Liver (tissue), 9 donors: ENCODE results near the gene LASP1. TPM values are rescaled to one million over a fixed set of nuclear protein-coding genes. Genes with fewer than 3 reads are reported as not detected.

Experiments
- DNase-seq: peaks from one replicate; pipeline ENCODE4 v3.0.0-alpha.2; 2017; ENCODE audit warnings: low spot score
- H3K27ac ChIP-seq, 2 donors: one replicate each; pipeline ENCODE4 v1.7.0; 2013; ENCODE audit warnings: inconsistent platforms in 2 of 2, low read length in 2 of 2, control low read depth in 1 of 2, low read depth in 1 of 2, mild to moderate bottlenecking in 1 of 2
- H3K27me3 ChIP-seq, 4 donors: one replicate each; pipeline versions ENCODE4 v1.6.1 to v1.7.0; 2013; ENCODE audit warnings: low read length in 3 of 4, inconsistent platforms in 1 of 4, mild to moderate bottlenecking in 1 of 4, moderate library complexity in 1 of 4; ENCODE audit not compliant: control insufficient read depth in 4 of 4, insufficient read depth in 4 of 4
- H3K36me3 ChIP-seq, 4 donors: one replicate each; pipeline versions ENCODE4 v1.6.1 to v1.7.0; 2013; ENCODE audit warnings: low read length in 3 of 4, mild to moderate bottlenecking in 3 of 4, low read depth in 1 of 4, moderate library complexity in 1 of 4; ENCODE audit not compliant: control insufficient read depth in 4 of 4, insufficient read depth in 3 of 4
- H3K4me1 ChIP-seq, 4 donors: one replicate each; pipeline versions ENCODE4 v1.6.1 to v1.7.0; 2013; ENCODE audit warnings: low read length in 3 of 4, mild to moderate bottlenecking in 3 of 4, moderate library complexity in 1 of 4; ENCODE audit not compliant: control insufficient read depth in 4 of 4, insufficient read depth in 4 of 4
- H3K4me3 ChIP-seq, 3 donors: one replicate each; pipeline versions ENCODE4 v1.6.1 to v1.7.0; 2013; ENCODE audit warnings: low read length in 3 of 3, control low read depth in 1 of 3, low read depth in 1 of 3, mild to moderate bottlenecking in 1 of 3
- H3K9ac ChIP-seq, 2 donors: one replicate each; pipeline ENCODE4 v1.7.0; 2013; ENCODE audit warnings: low read length in 2 of 2, mild to moderate bottlenecking in 2 of 2, moderate library complexity in 2 of 2, control low read depth in 1 of 2, low read depth in 1 of 2
- H3K9me3 ChIP-seq, 4 donors: one replicate each; pipeline versions ENCODE4 v1.6.1 to v1.7.0; 2013; ENCODE audit warnings: low read length in 3 of 4; ENCODE audit not compliant: control insufficient read depth in 4 of 4
- ATF3 ChIP-seq: IDR thresholded peaks from 2 replicates; pipeline ENCODE4 v1.6.1; 2016; ENCODE audit warnings: antibody characterized with exemption
- CTCF ChIP-seq: fragments of 150-350 bp; IDR thresholded peaks from 2 replicates; pipeline ENCODE4 v1.5.1; 2017; ENCODE audit warnings: improper control_type of control experiment, low read depth, low read length; ENCODE audit not compliant: missing input control
- FOXA2 ChIP-seq: IDR thresholded peaks from 2 replicates; pipeline ENCODE4 v1.6.1; 2016; ENCODE audit warnings: antibody characterized with exemption
- GABPA ChIP-seq, 2 donors: IDR thresholded peaks in 1 of 2; conservative IDR thresholded peaks in 1 of 2; 2 replicates each; pipeline ENCODE4 v1.6.1; 2016; ENCODE audit warnings: antibody characterized with exemption in 2 of 2, mild to moderate bottlenecking in 1 of 2, moderate library complexity in 1 of 2
- HNF4A ChIP-seq, 2 donors: conservative IDR thresholded peaks; 2 replicates each; pipeline ENCODE4 v1.6.1; 2016; ENCODE audit warnings: antibody characterized with exemption in 2 of 2, mild to moderate bottlenecking in 2 of 2
- JUND ChIP-seq, 2 donors: IDR thresholded peaks; 2 replicates each; pipeline ENCODE4 v1.6.1; 2016; ENCODE audit warnings: antibody characterized with exemption in 2 of 2
- MAX ChIP-seq: IDR thresholded peaks from 2 replicates; pipeline ENCODE4 v1.6.1; 2016; ENCODE audit warnings: antibody characterized with exemption
- NR2F2 ChIP-seq: IDR thresholded peaks from 2 replicates; pipeline ENCODE4 v1.6.1; 2016; ENCODE audit warnings: antibody characterized with exemption
- RAD21 ChIP-seq, 2 donors: IDR thresholded peaks; 2 replicates each; pipeline ENCODE4 v1.6.1; 2016; ENCODE audit warnings: antibody characterized with exemption in 2 of 2, mild to moderate bottlenecking in 2 of 2
- REST ChIP-seq: IDR thresholded peaks from 2 replicates; pipeline ENCODE4 v1.6.1; 2016; ENCODE audit warnings: antibody characterized with exemption, mild to moderate bottlenecking
- SP1 ChIP-seq: IDR thresholded peaks from 2 replicates; pipeline ENCODE4 v1.6.1; 2018; ENCODE audit warnings: antibody characterized with exemption, mild to moderate bottlenecking
- TAF1 ChIP-seq: conservative IDR thresholded peaks from 2 replicates; pipeline ENCODE4 v1.6.1; 2016; ENCODE audit warnings: antibody characterized with exemption, mild to moderate bottlenecking
- YY1 ChIP-seq: IDR thresholded peaks from 2 replicates; pipeline ENCODE4 v1.6.1; 2016; ENCODE audit warnings: antibody characterized with exemption, mild to moderate bottlenecking
- WGBS: extraction: QIAGEN DNeasy Blood & Tissue Kit; methylation state at CpG from one replicate; pipeline ENCODE4 v1.1.7; 2013; 5-methylcytosine and 5-hydroxymethylcytosine counted together
- polyA plus RNA-seq, 2 donors: library from polyadenylated mRNA; stranded (reverse) in 1 of 2; unstranded in 1 of 2; fragments of 200-250 nt in 1 of 2; fragments of >200 nt in 1 of 2; fragmentation: Nextera tagmentation in 1 of 2; extraction: Ambion mirVana in 1 of 2; gene quantifications; one replicate each; pipeline versions ENCODE4 v1.2.1 to v1.2.3, GENCODE V29; 2013 to 2015
- total RNA-seq, 2 donors: library from RNA; depleted of rRNA; stranded (reverse); fragments of >200 nt; gene quantifications; one replicate each; pipeline ENCODE4 v1.2.3, GENCODE V29; 2014
- donor health status: healthy.
- donor health status: healthy.
- donor health status: healthy.
- donor health status: healthy.
- donor health status: healthy.

The LASP1 gene
- total and polyA plus RNA-seq, 4 donors, result 18.2 to 77.7 (median 68.4) TPM

GRCh38 chr17:38903404-38903803 lies 33.5 kb downstream of the LASP1 start:
- Histone ChIP-seq H3K27me3 (no peaks in the 10 kb centered on the region), H3K4me1 (peaks cover 5 to 24% (median 18%) of the 10 kb centered on the region in 4 donors), H3K4me3 (no peak overlapping the region), H3K9me3 (no peaks in the 10 kb centered on the region), H3K36me3 (peaks cover 2 to 12% (median 7%) of the 10 kb centered on the region in 4 donors), H3K9ac (no peak overlapping the region), H3K27ac (no peak overlapping the region)
- 95% methylated on average over 6 of the region's 6 CpGs for WGBS
- DNase-seq, result no peak
- no peak for TF ChIP-seq JUND (IDR thresholded peaks at IDR 0.05)

- DNase-seq, result no peak
- Histone ChIP-seq H3K4me1 (peaks cover 4 to 11% (median 10%) of the 10 kb centered on the region in 4 donors), H3K9me3 (no peaks in the 10 kb centered on the region), H3K27ac (no peak overlapping the region), H3K9ac (no peak overlapping the region), H3K27me3 (no peaks in the 10 kb centered on the region), H3K4me3 (no peak overlapping the region), H3K36me3 (peaks cover 4 to 10% (median 8%) of the 10 kb centered on the region in 4 donors)
- 96% methylated on average over 3 of the region's 3 CpGs for WGBS
- TF ChIP-seq REST (no peak), CTCF (no peak), JUND (IDR thresholded peaks at IDR 0.05) (no peak), YY1 (no peak)
Observed at GRCh38 chr17:38904892-38905291, 35.0 kb downstream of the LASP1 start.

GRCh38 chr17:38905375-38905774 lies 35.5 kb downstream of the LASP1 start:
- TF ChIP-seq RAD21 (IDR thresholded peaks at IDR 0.05) (no peak), SP1 (no peak), HNF4A (conservative IDR thresholded peaks at IDR 0.05) (no peak), FOXA2 (no peak), GABPA (IDR thresholded peaks at IDR 0.05 in 1 of 2, conservative IDR thresholded peaks at IDR 0.05 in 1 of 2) (no peak), ATF3 (no peak), TAF1 (no peak), NR2F2 (no peak), MAX (no peak)
- H3K9ac ChIP-seq, result no peak overlapping the region
- no peaks in the 10 kb centered on the region for H3K27me3 ChIP-seq
- H3K4me1 ChIP-seq, result peaks cover 3 to 11% (median 10%) of the 10 kb centered on the region in 4 donors
- H3K27ac ChIP-seq, result no peak overlapping the region
- peaks cover 4 to 10% (median 8%) of the 10 kb centered on the region in 4 donors for H3K36me3 ChIP-seq
- 98% methylated on average over 10 of the region's 10 CpGs for WGBS
- DNase-seq, result no peak
- no peak overlapping the region for H3K4me3 ChIP-seq
- no peaks in the 10 kb centered on the region for H3K9me3 ChIP-seq
